Adrenal gland (tissue), 5 donors: ENCODE measurements around the gene ALG1.
"Not testable (repeated sequence)": the region's sequence is repeated elsewhere in the genome, so short reads cannot be mapped to it uniquely, and the experiment has no call there.

Experiments used
- POLR2A ChIP-seq, 2 donors: fragments of 450-650 bp; IDR thresholded peaks; one replicate each; pipeline ENCODE4 v1.6.1; 2017; ENCODE audit warnings: antibody characterized with exemption in 2 of 2, mild to moderate bottlenecking in 2 of 2, moderate library complexity in 1 of 2
- TF ChIP-seq, protein P1 (sequence below), 6 experiments: fragments of 450-650 bp in 4 of 6; fragments of 200-600 bp in 2 of 6; sonication (generic) in 1 of 6; IDR thresholded peaks; 1 replicate in 5 of 6; 2 replicates in 1 of 6; pipeline versions ENCODE4 v1.5.1 to v1.8.0; 2016 to 2021; ENCODE audit warnings: antibody characterized with exemption in 6 of 6, mild to moderate bottlenecking in 2 of 6, moderate library complexity in 1 of 6
- donor health status: DM: no; HTN: no; CAD: no.

- TF ChIP-seq, protein P1, sequence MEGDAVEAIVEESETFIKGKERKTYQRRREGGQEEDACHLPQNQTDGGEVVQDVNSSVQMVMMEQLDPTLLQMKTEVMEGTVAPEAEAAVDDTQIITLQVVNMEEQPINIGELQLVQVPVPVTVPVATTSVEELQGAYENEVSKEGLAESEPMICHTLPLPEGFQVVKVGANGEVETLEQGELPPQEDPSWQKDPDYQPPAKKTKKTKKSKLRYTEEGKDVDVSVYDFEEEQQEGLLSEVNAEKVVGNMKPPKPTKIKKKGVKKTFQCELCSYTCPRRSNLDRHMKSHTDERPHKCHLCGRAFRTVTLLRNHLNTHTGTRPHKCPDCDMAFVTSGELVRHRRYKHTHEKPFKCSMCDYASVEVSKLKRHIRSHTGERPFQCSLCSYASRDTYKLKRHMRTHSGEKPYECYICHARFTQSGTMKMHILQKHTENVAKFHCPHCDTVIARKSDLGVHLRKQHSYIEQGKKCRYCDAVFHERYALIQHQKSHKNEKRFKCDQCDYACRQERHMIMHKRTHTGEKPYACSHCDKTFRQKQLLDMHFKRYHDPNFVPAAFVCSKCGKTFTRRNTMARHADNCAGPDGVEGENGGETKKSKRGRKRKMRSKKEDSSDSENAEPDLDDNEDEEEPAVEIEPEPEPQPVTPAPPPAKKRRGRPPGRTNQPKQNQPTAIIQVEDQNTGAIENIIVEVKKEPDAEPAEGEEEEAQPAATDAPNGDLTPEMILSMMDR (IDR thresholded peaks at IDR 0.05), result not testable (repeated sequence)
- not testable (repeated sequence) for TF ChIP-seq POLR2A (IDR thresholded peaks at IDR 0.05)
Measured at GRCh38 chr16:5134739-5135452, 63.3 kb downstream of the ALG1 start.
